GM18909 (cell line): Measurements from ENCODE around the gene ZBTB24.
A peak's percentile ranks its signal among the peaks of the same experiment; 100 is the strongest.
"Not testable (repeated sequence)": the region's sequence is repeated elsewhere in the genome, so short reads cannot be mapped to it uniquely, and the experiment has no call there.

Experiments used
- ATAC-seq: cut with Tn5 transposase; IDR thresholded peaks from one replicate; pipeline ENCODE4 v1.9.1; 2021; ENCODE audit warnings: mild to moderate bottlenecking; ENCODE audit not compliant: unreplicated experiment, poor library complexity

The ZBTB24 gene

GRCh38 chr6:109473120-109473519 is 9.9 kb downstream of the ZBTB24 start:
- ATAC-seq: no peak

- ATAC-seq: peak; percentile 77
Observed at GRCh38 chr6:109472132-109472995, 10.7 kb downstream of the ZBTB24 start.

- no peak for ATAC-seq
Observed at GRCh38 chr6:109471105-109471810, 11.8 kb downstream of the ZBTB24 start.

GRCh38 chr6:109469591-109470189 is 13.3 kb downstream of the ZBTB24 start:
- no peak for ATAC-seq

- no peak for ATAC-seq
Observed at GRCh38 chr6:109467696-109468095, 15.3 kb downstream of the ZBTB24 start.

- no peak for ATAC-seq
Observed at GRCh38 chr6:109466212-109466923, 16.7 kb downstream of the ZBTB24 start.

- ATAC-seq: no peak
Observed at GRCh38 chr6:109465772-109466171, 17.2 kb downstream of the ZBTB24 start.

- ATAC-seq: no peak
Observed at GRCh38 chr6:109461733-109462526, 21.1 kb downstream of the ZBTB24 start.

GRCh38 chr6:109461205-109461604 is 21.8 kb downstream of the ZBTB24 start:
- ATAC-seq: not testable (repeated sequence)

GRCh38 chr6:109460161-109460829 is 22.7 kb downstream of the ZBTB24 start:
- ATAC-seq: no peak

- ATAC-seq: peak; percentile 39
Observed at GRCh38 chr6:109458774-109459531, 24.1 kb downstream of the ZBTB24 start.

GRCh38 chr6:109457562-109457996 is 25.4 kb downstream of the ZBTB24 start:
- no peak for ATAC-seq

GRCh38 chr6:109456710-109457561 is 26.1 kb downstream of the ZBTB24 start:
- no peak for ATAC-seq

- ATAC-seq: no peak
Observed at GRCh38 chr6:109456111-109456583, 26.9 kb downstream of the ZBTB24 start.

GRCh38 chr6:109455437-109456110 is 27.4 kb downstream of the ZBTB24 start, which contains the start of gene MICAL1:
Gene MICAL1 (minus strand): TSS chr6:109455772. CDS start chr6:109454196, 1,576 bp downstream.
- ATAC-seq: peak; percentile 62

GRCh38 chr6:109454496-109455436 is 28.3 kb downstream of the ZBTB24 start:
- ATAC-seq: peak; percentile 29
